ENCODE measurements around the gene ZNF605. TPM values are rescaled to one million over a fixed set of nuclear protein-coding genes. Genes with fewer than 3 reads are reported as not detected.
"Not testable (repeated sequence)": the region's sequence is repeated elsewhere in the genome, so short reads cannot be mapped to it uniquely, and the experiment has no call there.

The ZNF605 gene
- polyA plus RNA-seq, 1 donor from 2014 or later = 22.6 TPM

- H3K9me3 ChIP-seq (ENCODE audit: low read length) = peaks cover 31% of the 10 kb centered on the region
Observed at GRCh38 chr12:132937476-132937875, 18.6 kb downstream of the ZNF605 start.

GRCh38 chr12:132936921-132937320 lies 19.2 kb downstream of the ZNF605 start:
- H3K27ac ChIP-seq (ENCODE audit: low read length); H3K4me2 ChIP-seq (ENCODE audit: low read length); H3K27me3 ChIP-seq (ENCODE audit: insufficient read depth, low read depth, low read length); H4K20me1 ChIP-seq (ENCODE audit: insufficient read depth); H3K9ac ChIP-seq (ENCODE audit: low read length); H3K9me2 ChIP-seq (ENCODE audit: insufficient read depth, low read length); H3K79me2 ChIP-seq (replicated peaks; ENCODE audit: insufficient read depth, low read length); H3F3A ChIP-seq (ENCODE audit: insufficient read depth, low read length, poor library complexity, severe bottlenecking); H2AFZ ChIP-seq (ENCODE audit: low read depth, low read length); H3K4me3 ChIP-seq (ENCODE audit: low read length): not testable (repeated sequence)
- peaks cover 26% of the 10 kb centered on the region for H3K36me3 ChIP-seq (ENCODE audit: insufficient read depth, low read length)
- H3K9me3 ChIP-seq (ENCODE audit: low read length) = peaks cover 27% of the 10 kb centered on the region

More at GRCh38 chr12:132937476-132937875, 18.6 kb downstream of the ZNF605 start:
- Histone ChIP-seq H3F3A (ENCODE audit: insufficient read depth, low read length, poor library complexity, severe bottlenecking) (no peaks in the 10 kb centered on the region), H2AFZ (ENCODE audit: low read depth, low read length) (no peak overlapping the region), H3K4me3 (ENCODE audit: low read length) (no peak overlapping the region), H3K9me2 (ENCODE audit: insufficient read depth, low read length) (no peaks in the 10 kb centered on the region), H3K4me2 (ENCODE audit: low read length) (no peak overlapping the region), H4K20me1 (ENCODE audit: insufficient read depth) (no peaks in the 10 kb centered on the region), H3K79me2 (replicated peaks; ENCODE audit: insufficient read depth, low read length) (no peaks in the 10 kb centered on the region), H3K27ac (ENCODE audit: low read length) (no peak overlapping the region), H3K27me3 (ENCODE audit: insufficient read depth, low read depth, low read length) (no peaks in the 10 kb centered on the region), H3K9ac (ENCODE audit: low read length) (no peak overlapping the region), H3K36me3 (ENCODE audit: insufficient read depth, low read length) (peaks cover 28% of the 10 kb centered on the region)
- no peak for TF ChIP-seq MXI1 (conservative IDR thresholded peaks at IDR 0.05; ENCODE audit: poor library complexity, severe bottlenecking)
- TF ChIP-seq TAF1 (IDR thresholded peaks at IDR 0.05; ENCODE audit: low read depth) = no peak
- no peak for TF ChIP-seq EZH2 (IDR thresholded peaks at IDR 0.05; ENCODE audit: borderline replicate concordance, insufficient read depth, low read length, poor library complexity, severe bottlenecking)
- no peak for TF ChIP-seq RAD21 (conservative IDR thresholded peaks at IDR 0.05)

- Histone ChIP-seq H3K27ac (ENCODE audit: low read length) (no peak overlapping the region), H3K9me2 (ENCODE audit: insufficient read depth, low read length) (no peaks in the 10 kb centered on the region), H3K9me3 (ENCODE audit: low read length) (peaks cover 29% of the 10 kb centered on the region), H3K4me2 (ENCODE audit: low read length) (no peak overlapping the region), H3K4me3 (ENCODE audit: low read length) (no peak overlapping the region), H3K36me3 (ENCODE audit: insufficient read depth, low read length) (peaks cover 25% of the 10 kb centered on the region), H3K9ac (ENCODE audit: low read length) (no peak overlapping the region), H3F3A (ENCODE audit: insufficient read depth, low read length, poor library complexity, severe bottlenecking) (no peaks in the 10 kb centered on the region), H3K79me2 (replicated peaks; ENCODE audit: insufficient read depth, low read length) (no peaks in the 10 kb centered on the region), H2AFZ (ENCODE audit: low read depth, low read length) (no peak overlapping the region), H4K20me1 (ENCODE audit: insufficient read depth) (no peaks in the 10 kb centered on the region), H3K27me3 (ENCODE audit: insufficient read depth, low read depth, low read length) (no peaks in the 10 kb centered on the region)
- TF ChIP-seq TAF1 (IDR thresholded peaks at IDR 0.05; ENCODE audit: low read depth) = no peak
- TF ChIP-seq POLR2AphosphoS5 (IDR thresholded peaks at IDR 0.05) = no peak
- TF ChIP-seq EP300 (conservative IDR thresholded peaks at IDR 0.05; ENCODE audit: poor library complexity, severe bottlenecking) = no peak
- no peak for TF ChIP-seq MXI1 (conservative IDR thresholded peaks at IDR 0.05; ENCODE audit: poor library complexity, severe bottlenecking)
- TF ChIP-seq CTCF (IDR thresholded peaks at IDR 0.05; ENCODE audit: poor library complexity, severe bottlenecking) = no peak
- no peak for TF ChIP-seq RAD21 (conservative IDR thresholded peaks at IDR 0.05)
- no peak for TF ChIP-seq SMC3 (conservative IDR thresholded peaks at IDR 0.05; ENCODE audit: poor library complexity)
- TF ChIP-seq, protein P1, sequence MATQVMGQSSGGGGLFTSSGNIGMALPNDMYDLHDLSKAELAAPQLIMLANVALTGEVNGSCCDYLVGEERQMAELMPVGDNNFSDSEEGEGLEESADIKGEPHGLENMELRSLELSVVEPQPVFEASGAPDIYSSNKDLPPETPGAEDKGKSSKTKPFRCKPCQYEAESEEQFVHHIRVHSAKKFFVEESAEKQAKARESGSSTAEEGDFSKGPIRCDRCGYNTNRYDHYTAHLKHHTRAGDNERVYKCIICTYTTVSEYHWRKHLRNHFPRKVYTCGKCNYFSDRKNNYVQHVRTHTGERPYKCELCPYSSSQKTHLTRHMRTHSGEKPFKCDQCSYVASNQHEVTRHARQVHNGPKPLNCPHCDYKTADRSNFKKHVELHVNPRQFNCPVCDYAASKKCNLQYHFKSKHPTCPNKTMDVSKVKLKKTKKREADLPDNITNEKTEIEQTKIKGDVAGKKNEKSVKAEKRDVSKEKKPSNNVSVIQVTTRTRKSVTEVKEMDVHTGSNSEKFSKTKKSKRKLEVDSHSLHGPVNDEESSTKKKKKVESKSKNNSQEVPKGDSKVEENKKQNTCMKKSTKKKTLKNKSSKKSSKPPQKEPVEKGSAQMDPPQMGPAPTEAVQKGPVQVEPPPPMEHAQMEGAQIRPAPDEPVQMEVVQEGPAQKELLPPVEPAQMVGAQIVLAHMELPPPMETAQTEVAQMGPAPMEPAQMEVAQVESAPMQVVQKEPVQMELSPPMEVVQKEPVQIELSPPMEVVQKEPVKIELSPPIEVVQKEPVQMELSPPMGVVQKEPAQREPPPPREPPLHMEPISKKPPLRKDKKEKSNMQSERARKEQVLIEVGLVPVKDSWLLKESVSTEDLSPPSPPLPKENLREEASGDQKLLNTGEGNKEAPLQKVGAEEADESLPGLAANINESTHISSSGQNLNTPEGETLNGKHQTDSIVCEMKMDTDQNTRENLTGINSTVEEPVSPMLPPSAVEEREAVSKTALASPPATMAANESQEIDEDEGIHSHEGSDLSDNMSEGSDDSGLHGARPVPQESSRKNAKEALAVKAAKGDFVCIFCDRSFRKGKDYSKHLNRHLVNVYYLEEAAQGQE (IDR thresholded peaks at IDR 0.05; ENCODE audit: borderline replicate concordance) = no peak
- TF ChIP-seq EZH2 (IDR thresholded peaks at IDR 0.05; ENCODE audit: borderline replicate concordance, insufficient read depth, low read length, poor library complexity, severe bottlenecking) = no peak
Observed at GRCh38 chr12:132936163-132936562, 19.9 kb downstream of the ZNF605 start.
